HL-60/S4 treated with phorbol 12-myristate 13-acetate at 8.2 ng/mL for 4 days and 3 days (cell line): ENCODE data around the gene GPC5.

Experiments
- in situ Hi-C: fragments of 300-500 bp; cut with MboI; formaldehyde crosslinking; loops from 2 replicates; pipeline ENCODE4 v1.15.0; 2022; ENCODE audit warnings: low sequenced_read_pairs

GPC5 gene

GRCh38 chr13:91702411-91702810, 304.0 kb downstream of the GPC5 start:
- in situ Hi-C loops = no loop called here

- in situ Hi-C loops = no loop called here
These were observed 306.0 kb downstream of the GPC5 start for GRCh38 chr13:91704398-91704797.

GRCh38 chr13:91708558-91708957, 310.1 kb downstream of the GPC5 start:
- in situ Hi-C loops = no loop called here

- in situ Hi-C loops = no loop called here
These were observed 310.8 kb downstream of the GPC5 start for GRCh38 chr13:91709180-91709579.

GRCh38 chr13:91710733-91711132, 312.3 kb downstream of the GPC5 start:
- in situ Hi-C loops = no loop called here

- in situ Hi-C loops = no loop called here
These were observed 316.4 kb downstream of the GPC5 start for GRCh38 chr13:91714855-91715254.

- in situ Hi-C loops = no loop called here
These were observed 318.1 kb downstream of the GPC5 start for GRCh38 chr13:91716436-91717065.

GRCh38 chr13:91719033-91719432, 320.6 kb downstream of the GPC5 start:
- in situ Hi-C loops = no loop called here

- in situ Hi-C loops = no loop called here
These were observed 323.0 kb downstream of the GPC5 start for GRCh38 chr13:91721413-91721812.

GRCh38 chr13:91722267-91722884, 324.0 kb downstream of the GPC5 start:
- in situ Hi-C loops = no loop called here

GRCh38 chr13:91724591-91724990, 326.2 kb downstream of the GPC5 start:
- in situ Hi-C loops = no loop called here

GRCh38 chr13:91725646-91726045, 327.2 kb downstream of the GPC5 start:
- in situ Hi-C loops = no loop called here

GRCh38 chr13:91726671-91727070, 328.2 kb downstream of the GPC5 start:
- in situ Hi-C loops = no loop called here

GRCh38 chr13:91729859-91730258, 331.4 kb downstream of the GPC5 start:
- in situ Hi-C loops = no loop called here

GRCh38 chr13:91739751-91740150, 341.3 kb downstream of the GPC5 start:
- in situ Hi-C loops = no loop called here

- in situ Hi-C loops = no loop called here
These were observed 342.3 kb downstream of the GPC5 start for GRCh38 chr13:91740756-91741155.

- in situ Hi-C loops = no loop called here
These were observed 343.5 kb downstream of the GPC5 start for GRCh38 chr13:91741925-91742324.

GRCh38 chr13:91744284-91744683, 345.9 kb downstream of the GPC5 start:
- in situ Hi-C loops = no loop called here

GRCh38 chr13:91745967-91746366, 347.5 kb downstream of the GPC5 start:
- in situ Hi-C loops = no loop called here

- in situ Hi-C loops = no loop called here
These were observed 348.8 kb downstream of the GPC5 start for GRCh38 chr13:91747186-91747585.

- in situ Hi-C loops = no loop called here
These were observed 350.1 kb downstream of the GPC5 start for GRCh38 chr13:91748416-91749089.

- in situ Hi-C loops = no loop called here
These were observed 360.3 kb downstream of the GPC5 start for GRCh38 chr13:91758724-91759123.
